Activated B cell treated with CpG ODN at 0.5 μM for 24 hours (primary cell): ENCODE data around the gene GPATCH11. TPM values are rescaled to one million over a fixed set of nuclear protein-coding genes. Genes with fewer than 3 reads are reported as not detected.

Experiments
- ATAC-seq: fragments of 200-7000 bp; cut with Tn5 transposase; one replicate; pipeline ENCODE4 v1.10.0; 2021; ENCODE audit warnings: low read depth, mild to moderate bottlenecking, moderate library complexity
- CTCF ChIA-PET: fragments of 350-600 bp; sonication (Branson Sonifier 250); formaldehyde crosslinking; loops from one replicate; lab custom pipeline; 2021; ENCODE audit warnings: antibody characterized with exemption; lab: Charles Lee
- POLR2A ChIA-PET: fragments of 350-600 bp; sonication (Branson Sonifier 250); formaldehyde crosslinking; loops from one replicate; lab custom pipeline; 2021; ENCODE audit warnings: antibody characterized with exemption; lab: Charles Lee
- DNase-seq: peaks from one replicate; pipeline ENCODE4 v3.0.0; 2022
- H3K27ac Mint-ChIP-seq: one replicate; pipeline ENCODE4 v1.8.0; 2020; ENCODE audit warnings: mixed read lengths
- H3K27me3 Mint-ChIP-seq: one replicate; pipeline ENCODE4 v1.8.0; 2021; ENCODE audit warnings: mixed read lengths
- H3K36me3 Mint-ChIP-seq: one replicate; pipeline ENCODE4 v1.8.0; 2021; ENCODE audit warnings: low read depth, mixed read lengths
- H3K4me1 Mint-ChIP-seq: one replicate; pipeline ENCODE4 v1.8.0; 2021; ENCODE audit warnings: mixed read lengths
- H3K4me3 Mint-ChIP-seq: one replicate; pipeline ENCODE4 v1.8.0; 2020; ENCODE audit warnings: mild to moderate bottlenecking, mixed read lengths
- H3K9me3 Mint-ChIP-seq: one replicate; pipeline ENCODE4 v1.8.0; 2020; ENCODE audit warnings: mixed read lengths
- intact Hi-C: fragments of 100-400 bp; cut with micrococcal nuclease; formaldehyde crosslinking; loops from one replicate; pipeline ENCODE4 v1.15.1; 2024
- total RNA-seq: library from RNA; stranded (reverse); gene quantifications from 2 replicates; pipeline ENCODE4 v1.2.3, GENCODE V29; 2022
- TF ChIP-seq, protein P1 (sequence below): fragments of 200-600 bp; IDR thresholded peaks from one replicate; pipeline ENCODE4 v1.8.0; 2022; ENCODE audit warnings: antibody characterized with exemption, mild to moderate bottlenecking

The GPATCH11 gene
- total RNA-seq, 1 donor from 2014 or later: 32.9 TPM

DNA sequence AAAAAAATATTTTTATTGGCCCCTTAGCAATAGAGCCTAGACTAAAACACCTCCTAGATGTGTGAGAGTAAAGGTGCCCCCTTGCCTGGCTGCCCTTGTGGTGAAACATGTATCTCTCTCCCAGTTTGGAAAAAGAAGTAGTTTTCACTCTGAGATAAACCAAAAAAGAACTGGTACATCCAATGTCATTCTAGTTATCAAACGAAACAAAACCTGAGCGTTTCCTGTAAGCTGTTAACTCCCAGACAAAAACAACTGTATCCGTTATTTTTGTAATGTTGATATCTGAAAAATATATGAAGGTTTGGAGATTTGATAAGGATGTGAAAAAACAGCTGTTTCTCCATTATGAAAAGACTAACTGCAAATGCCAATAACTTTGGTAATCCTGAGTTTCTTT is 24.5 kb upstream of the GPATCH11 start:
- no peaks in the 10 kb centered on the region for H3K9me3 Mint-ChIP-seq
- TF ChIP-seq, protein P1, sequence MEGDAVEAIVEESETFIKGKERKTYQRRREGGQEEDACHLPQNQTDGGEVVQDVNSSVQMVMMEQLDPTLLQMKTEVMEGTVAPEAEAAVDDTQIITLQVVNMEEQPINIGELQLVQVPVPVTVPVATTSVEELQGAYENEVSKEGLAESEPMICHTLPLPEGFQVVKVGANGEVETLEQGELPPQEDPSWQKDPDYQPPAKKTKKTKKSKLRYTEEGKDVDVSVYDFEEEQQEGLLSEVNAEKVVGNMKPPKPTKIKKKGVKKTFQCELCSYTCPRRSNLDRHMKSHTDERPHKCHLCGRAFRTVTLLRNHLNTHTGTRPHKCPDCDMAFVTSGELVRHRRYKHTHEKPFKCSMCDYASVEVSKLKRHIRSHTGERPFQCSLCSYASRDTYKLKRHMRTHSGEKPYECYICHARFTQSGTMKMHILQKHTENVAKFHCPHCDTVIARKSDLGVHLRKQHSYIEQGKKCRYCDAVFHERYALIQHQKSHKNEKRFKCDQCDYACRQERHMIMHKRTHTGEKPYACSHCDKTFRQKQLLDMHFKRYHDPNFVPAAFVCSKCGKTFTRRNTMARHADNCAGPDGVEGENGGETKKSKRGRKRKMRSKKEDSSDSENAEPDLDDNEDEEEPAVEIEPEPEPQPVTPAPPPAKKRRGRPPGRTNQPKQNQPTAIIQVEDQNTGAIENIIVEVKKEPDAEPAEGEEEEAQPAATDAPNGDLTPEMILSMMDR: no peak
- ChIA-PET POLR2A (no interaction called here), CTCF (no interaction called here)
- H3K4me1 Mint-ChIP-seq: no peaks in the 10 kb centered on the region
- peaks cover 73% of the 10 kb centered on the region for H3K36me3 Mint-ChIP-seq
- ATAC-seq (no peak), DNase-seq (no peak)
- H3K4me3 Mint-ChIP-seq: no peak overlapping the region
- intact Hi-C loops: loop anchor here (2.0 to 5.0 kb wide), 2 partner anchors 13 to 33 kb away; no protein-coding TSS in a partner anchor
- H3K27ac Mint-ChIP-seq: no peak overlapping the region
- no peaks in the 10 kb centered on the region for H3K27me3 Mint-ChIP-seq

DNA sequence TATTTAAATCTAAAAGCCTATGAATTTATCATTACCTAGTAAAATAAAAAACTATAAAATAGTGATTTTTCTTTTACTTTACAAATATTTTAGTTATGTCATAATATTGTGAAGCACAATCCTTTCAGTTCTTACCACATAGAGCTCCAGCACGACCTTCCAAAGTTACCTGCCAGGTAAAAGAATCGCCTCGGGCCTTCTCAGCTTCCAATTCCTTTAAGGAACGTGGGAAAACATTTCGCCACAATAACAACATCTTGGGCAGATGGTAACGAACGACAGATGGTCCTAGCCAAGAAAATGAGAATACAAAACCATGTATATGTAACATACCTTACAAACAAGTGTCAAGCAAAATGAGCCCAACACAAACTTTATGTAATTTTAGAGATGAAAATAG is 23.9 kb upstream of the GPATCH11 start:
- no peak for DNase-seq
- H3K27me3 Mint-ChIP-seq: no peaks in the 10 kb centered on the region
- ATAC-seq: no peak
- POLR2A ChIA-PET: no interaction called here
- no peak overlapping the region for H3K4me3 Mint-ChIP-seq
- no peaks in the 10 kb centered on the region for H3K9me3 Mint-ChIP-seq
- no peaks in the 10 kb centered on the region for H3K4me1 Mint-ChIP-seq
- H3K36me3 Mint-ChIP-seq: peaks cover 74% of the 10 kb centered on the region
- intact Hi-C loops: loop anchor here (5.0 kb wide), 1 partner anchor 33 kb away; no protein-coding TSS in a partner anchor
- CTCF ChIA-PET: no interaction called here
- no peak overlapping the region for H3K27ac Mint-ChIP-seq
- TF ChIP-seq, protein P1: no peak

DNA sequence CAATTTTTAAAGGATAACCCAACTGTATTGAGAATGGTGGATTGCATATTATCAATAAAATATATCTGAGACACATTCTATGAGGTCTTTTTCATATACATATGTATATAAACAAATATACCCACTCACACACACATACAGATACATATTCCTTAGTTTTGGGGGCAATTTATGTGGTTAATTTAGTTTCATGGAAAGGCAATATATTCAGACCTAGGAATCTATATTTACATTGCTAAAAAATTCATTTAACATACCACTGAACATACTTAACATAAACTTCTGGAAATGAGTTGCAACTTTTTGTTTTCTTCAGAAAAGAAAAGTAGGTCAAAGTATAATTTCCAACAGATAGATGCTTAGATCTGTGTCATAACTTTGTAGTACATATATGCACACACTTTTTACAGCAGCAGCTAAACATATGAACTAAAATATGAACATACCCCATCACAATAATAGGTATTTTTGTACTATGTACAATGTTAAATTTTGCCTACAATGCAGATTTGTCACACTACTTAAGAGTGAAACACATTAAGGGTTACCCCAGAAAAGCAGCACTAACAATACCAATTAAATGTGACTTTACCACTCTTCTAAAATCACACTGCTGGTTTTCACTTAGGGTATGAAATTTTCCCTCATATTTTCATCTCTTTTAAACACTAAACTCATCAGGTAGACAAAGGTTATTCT is 23.2 kb upstream of the GPATCH11 start:
- intact Hi-C loops: loop anchor here (5.0 kb wide), 1 partner anchor 34 kb away; no protein-coding TSS in a partner anchor
- ChIA-PET POLR2A (no interaction called here), CTCF (no interaction called here)
- H3K4me1 Mint-ChIP-seq: no peaks in the 10 kb centered on the region
- ATAC-seq (no peak), DNase-seq (no peak)
- peaks cover 74% of the 10 kb centered on the region for H3K36me3 Mint-ChIP-seq
- TF ChIP-seq, protein P1: no peak
- H3K27me3 Mint-ChIP-seq: no peaks in the 10 kb centered on the region
- no peak overlapping the region for H3K27ac Mint-ChIP-seq
- H3K9me3 Mint-ChIP-seq: no peaks in the 10 kb centered on the region
- no peak overlapping the region for H3K4me3 Mint-ChIP-seq

GRCh38 chr2:37061776-37062175 is 22.5 kb upstream of the GPATCH11 start:
- TF ChIP-seq, protein P1: no peak
- H3K27ac Mint-ChIP-seq: no peak overlapping the region
- DNase-seq (no peak), ATAC-seq (no peak)
- ChIA-PET CTCF (no interaction called here), POLR2A (no interaction called here)
- intact Hi-C loops: loop anchor here (5.0 kb wide), 1 partner anchor 34 kb away; no protein-coding TSS in a partner anchor
- no peaks in the 10 kb centered on the region for H3K27me3 Mint-ChIP-seq
- no peak overlapping the region for H3K4me3 Mint-ChIP-seq
- peaks cover 71% of the 10 kb centered on the region for H3K36me3 Mint-ChIP-seq
- no peaks in the 10 kb centered on the region for H3K9me3 Mint-ChIP-seq
- no peaks in the 10 kb centered on the region for H3K4me1 Mint-ChIP-seq

- DNase-seq (no peak), ATAC-seq (no peak)
- TF ChIP-seq, protein P1: no peak
- Mint-ChIP-seq H3K36me3 (peaks cover 71% of the 10 kb centered on the region), H3K27ac (no peak overlapping the region), H3K4me1 (peaks cover 15% of the 10 kb centered on the region), H3K9me3 (no peaks in the 10 kb centered on the region), H3K27me3 (no peaks in the 10 kb centered on the region), H3K4me3 (no peak overlapping the region)
- intact Hi-C loops: loop anchor here (2.0 to 5.0 kb wide), 2 partner anchors 14 to 39 kb away; no protein-coding TSS in a partner anchor
- POLR2A ChIA-PET: no interaction called here
- CTCF ChIA-PET: no interaction called here
Observed at GRCh38 chr2:37068686-37069085, 15.6 kb upstream of the GPATCH11 start.
